Right kidney (tissue), 1 donor: ENCODE measurements around the gene RASGRF1.
A peak's percentile ranks its signal among the peaks of the same experiment; 100 is the strongest.

ENCODE experiments used
- DNase-seq: peaks from one replicate; pipeline ENCODE4 v3.0.0-alpha.2; 2016

RASGRF1 gene

DNA sequence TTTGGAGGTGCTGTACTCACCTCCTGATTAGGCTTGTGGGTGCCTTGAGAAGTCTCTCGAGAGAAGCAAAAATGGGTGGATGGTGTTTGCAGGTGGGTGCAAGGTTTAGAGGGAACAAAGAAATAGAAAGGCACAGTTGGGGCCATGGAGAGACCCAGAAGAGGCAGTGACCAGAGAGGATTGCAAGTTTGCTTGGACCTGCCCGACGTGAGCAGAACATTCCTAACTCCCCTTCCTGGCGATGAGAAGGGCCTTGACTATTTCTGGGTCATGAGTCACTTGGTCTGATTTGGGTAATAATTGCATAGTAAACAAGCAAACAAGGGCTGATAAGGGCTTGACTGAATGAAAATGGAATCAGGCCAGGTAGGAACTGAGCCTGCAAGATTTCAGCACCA is 138.7 kb downstream of the RASGRF1 start:
- no peak for DNase-seq

DNA sequence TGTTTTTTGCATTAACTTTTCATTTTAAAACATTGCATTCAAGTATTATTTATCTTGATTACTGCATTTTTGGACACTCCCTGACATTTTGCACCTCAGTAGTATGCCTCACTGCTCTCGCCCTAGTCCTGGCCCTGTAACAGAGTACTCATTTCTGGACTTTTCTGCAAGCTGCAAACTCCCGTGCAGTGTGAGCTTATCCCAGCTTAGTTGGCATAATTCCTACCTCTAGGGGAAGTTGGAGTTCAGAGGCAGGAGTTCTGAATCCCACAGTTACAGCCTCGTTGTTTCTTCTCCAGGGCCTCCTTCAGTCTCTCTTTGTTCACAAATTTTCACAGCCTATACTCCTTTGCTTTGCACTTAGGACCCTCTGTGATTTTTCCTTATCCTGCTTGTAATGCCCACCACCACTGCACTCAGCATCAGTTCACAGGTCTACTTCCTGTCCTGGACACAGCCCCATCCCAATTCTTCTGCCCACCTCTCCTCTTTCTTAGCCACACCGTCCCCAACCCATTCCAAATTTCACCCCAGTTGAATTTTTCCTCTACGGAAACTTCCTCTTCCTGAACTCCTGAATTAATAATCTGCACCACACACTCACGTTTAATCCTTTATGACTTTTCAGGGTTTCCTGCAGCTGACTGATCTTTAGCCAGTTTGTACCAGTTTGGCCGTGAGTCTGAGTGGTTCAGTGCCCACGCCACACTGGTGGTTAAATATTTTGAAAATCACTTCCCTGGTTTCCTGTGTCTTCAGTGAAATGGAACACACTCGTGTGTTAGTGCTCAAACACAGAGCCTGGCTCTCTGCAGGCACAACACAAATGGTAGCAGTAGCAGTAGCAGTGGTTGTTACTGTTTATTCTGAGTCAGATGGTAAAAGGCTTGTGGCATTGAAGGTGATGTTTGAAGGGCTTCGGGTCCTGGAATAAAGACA is 139.4 kb downstream of the RASGRF1 start:
- peak; percentile 27 for DNase-seq

DNA sequence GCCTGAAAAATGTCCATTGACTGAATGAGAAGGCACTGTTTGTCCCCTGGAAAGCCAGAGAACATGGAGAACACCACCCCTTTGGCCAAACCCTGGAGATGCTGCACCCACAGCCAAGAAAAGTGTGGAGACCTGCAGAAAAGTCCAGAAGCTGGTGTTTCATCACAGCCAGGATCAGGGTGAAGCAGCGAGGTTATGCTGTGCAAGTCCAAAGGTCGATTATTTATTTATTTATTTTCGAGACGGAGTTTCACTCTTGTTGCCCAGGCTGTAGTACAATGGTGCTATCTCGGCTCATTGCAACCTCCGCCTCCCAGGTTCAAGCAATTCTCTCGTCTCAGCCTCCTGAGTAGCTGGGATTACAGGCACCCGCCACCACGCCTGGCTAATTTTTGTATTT is 140.2 kb downstream of the RASGRF1 start:
- DNase-seq: no peak

DNA sequence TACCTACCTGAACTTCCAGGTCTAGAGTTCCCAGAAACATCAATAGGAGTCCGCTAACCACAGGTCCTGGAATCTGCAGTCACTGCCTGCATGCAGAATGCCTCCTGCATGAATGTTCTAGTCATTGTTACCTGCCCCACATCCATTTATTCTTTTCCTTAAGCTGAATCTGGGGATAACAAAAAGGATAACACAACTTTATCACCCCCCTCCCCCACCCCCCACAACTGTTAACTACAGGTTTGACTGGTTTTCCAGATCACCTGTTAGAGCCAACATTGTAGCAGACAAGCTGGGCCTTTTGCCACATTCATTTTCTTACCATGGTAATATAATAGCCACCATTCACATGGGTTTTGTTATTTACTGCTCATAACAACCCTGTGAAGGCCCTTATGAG is 141.1 kb downstream of the RASGRF1 start:
- DNase-seq: no peak

DNA sequence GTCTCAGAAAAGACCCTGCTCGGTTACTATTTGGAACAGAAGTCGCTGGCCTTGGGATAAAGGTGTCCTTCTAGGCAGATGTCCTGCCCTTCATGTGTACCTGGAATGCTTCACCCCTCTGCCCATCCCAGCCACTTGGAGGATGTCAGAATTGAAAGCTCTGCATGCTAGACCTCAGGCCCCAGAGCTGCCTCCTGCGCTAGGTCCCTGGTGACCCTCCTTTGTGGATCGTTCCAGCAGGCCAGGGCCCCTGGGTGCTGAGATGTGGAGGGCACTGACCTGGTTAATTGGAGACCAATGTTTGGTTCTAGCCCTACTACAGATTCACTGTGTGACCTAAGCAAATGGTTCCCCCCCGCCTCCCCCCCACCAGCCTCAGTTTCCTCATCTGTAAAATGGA is 143.1 kb downstream of the RASGRF1 start:
- no peak for DNase-seq

DNA sequence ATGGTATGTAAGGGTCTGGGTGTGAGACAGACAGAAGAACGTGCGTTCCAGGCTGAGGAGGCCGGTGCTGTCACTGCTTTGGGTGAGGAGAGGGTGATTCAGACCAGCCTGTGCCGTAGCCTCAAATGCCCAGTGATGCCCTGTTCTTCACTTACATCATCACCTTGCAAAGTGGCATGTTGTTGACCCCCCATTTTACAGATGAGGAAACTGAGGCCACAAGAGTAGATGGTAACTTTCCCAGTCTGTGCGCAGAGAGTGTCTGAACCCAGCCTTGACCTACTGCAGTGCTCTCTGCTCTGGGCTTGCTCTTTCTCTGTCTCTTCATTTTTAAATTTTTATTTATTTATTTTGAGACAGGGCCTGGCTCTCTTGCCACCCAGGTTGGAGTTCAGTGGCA is 144.1 kb downstream of the RASGRF1 start:
- DNase-seq: no peak

DNA sequence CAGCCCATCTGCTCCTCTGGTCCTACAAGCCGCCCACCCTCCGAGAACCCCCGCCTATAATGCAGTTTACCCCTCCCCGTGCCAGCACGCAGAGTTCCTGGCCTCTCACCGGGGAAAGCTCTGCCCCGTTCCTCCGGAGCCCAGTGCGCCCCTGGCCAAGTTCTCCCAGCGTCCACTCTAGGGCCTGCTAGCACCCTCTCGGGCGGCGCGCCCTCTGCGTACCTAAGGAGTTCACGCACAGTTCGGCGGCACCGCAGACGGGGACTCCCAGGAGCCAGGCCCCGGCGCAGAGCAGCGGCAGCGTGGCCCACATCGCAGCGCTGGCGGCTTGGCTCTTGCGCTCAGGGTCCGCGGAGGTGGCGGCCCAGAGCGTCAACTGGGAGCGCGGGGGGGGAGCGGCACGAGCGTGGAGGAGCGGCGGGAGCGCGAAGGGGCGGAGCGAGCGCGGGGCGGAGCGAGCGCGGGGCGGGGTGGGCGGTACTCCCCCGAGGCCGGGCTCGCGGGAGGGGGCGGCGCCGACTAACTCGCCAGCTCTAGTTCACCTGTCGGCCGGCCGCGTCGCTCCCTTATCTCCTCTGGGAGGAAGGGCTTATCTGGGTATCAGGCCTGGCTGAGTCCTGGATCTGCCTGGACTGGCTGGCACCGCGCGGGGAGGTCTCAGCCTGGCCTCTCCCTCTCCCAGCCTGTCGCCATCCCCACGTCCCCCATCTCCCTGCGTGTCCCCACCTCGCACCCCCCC is 145.7 kb downstream of the RASGRF1 start, which contains the start of gene CTSH:
CTSH (minus strand) TSS at position 378 of the 739 bp plus-strand sequence; CDS start at position 313, 65 bp downstream.
- DNase-seq: peak; percentile 79

DNA sequence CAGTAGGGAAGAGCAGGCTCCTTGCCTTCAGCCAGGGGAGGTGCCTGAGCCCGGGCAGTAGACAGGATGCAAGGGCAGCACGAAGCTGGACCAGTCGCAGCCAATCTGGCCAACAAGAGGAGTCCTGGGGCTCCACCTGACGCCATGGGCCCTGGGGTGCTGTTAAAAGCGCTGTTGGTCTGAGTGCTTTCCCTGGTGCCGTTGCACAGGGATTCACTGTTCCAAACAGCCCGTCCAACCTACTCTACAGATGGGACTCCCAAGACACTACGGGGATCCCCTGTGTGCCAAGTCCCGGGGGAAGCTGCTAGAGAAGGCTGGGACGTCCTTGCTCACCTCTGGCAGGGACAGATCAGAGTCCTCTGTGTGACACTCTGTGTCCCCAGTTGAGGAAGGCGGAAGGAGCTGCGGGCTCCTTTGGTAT is 146.4 kb downstream of the RASGRF1 start:
- no peak for DNase-seq

DNA sequence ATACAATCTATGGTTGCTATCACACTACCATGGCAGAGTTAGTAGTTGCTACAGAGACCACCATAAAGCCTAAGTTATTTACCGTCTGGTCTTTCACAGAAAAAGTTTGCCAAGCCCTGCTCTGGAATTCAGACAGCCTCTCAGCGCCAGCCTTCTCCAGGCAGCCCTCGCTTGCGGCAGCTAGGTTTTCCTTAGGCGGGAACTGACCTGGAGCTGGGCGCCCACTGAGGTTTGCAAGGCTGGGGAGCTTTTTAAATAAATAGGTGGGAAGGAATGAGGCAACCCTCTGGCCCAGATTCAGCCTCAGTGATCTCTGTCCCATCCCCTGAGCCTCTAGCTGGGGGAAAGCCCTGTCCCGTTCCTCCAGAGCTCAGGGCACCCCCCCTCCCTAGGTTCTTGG is 146.9 kb downstream of the RASGRF1 start:
- peak; percentile 22 for DNase-seq

DNA sequence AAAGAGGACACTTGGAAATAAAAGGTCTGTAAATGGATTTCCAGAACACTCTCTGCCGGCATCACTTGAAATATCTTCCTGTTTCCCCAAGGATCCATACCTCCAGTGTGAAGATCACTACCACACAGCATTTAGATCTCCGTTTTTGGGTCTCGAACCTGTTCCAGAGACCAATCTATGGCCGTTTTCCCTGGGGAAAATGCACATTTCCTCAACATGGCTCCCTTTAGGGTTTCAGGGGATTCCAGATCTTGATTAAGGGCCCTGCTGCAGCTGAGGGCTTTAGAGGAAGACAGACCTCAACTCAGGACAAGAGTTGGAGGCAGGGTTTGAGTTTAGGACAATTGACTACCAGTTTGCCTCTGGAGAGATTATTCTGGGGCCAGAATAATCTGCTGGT is 147.8 kb downstream of the RASGRF1 start:
- DNase-seq: no peak

DNA sequence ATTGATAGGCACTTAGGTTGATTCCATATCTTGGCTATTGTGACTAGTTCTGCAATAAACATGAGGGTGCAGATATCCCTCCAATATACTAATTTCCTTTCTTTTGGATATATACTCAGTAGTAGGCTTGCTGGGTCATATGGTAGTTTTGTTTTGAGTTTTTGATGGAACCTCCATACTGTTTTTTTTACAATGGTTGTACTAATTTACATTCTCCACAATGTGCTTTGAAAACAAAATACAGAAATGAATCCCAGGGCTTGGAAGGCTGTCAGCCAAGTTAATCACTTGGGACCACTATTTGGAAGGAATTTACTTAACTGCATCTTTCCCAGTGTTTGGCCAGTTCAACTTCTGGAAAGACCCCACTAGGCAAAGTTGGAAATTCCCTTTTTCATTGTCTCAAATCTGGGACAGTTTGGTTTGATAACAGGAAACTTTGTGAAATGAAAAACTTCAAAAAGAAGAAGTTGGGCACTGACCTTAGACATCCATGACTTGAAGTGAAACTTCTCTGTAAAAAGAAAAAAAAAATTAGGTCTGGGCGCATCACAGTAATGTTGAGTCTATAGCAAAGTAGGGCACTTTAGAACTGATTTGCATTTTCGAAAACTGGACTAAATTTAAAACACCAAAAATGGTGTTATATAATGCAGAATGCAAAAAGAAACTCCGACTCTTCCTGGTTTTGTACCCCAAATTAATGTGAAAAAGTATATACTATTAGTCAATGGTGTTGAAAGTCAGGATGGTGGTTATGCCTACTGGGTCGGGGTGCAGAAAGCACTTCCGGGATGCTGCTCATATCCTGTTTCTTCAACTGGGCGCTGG is 151.7 kb downstream of the RASGRF1 start:
- DNase-seq: no peak

DNA sequence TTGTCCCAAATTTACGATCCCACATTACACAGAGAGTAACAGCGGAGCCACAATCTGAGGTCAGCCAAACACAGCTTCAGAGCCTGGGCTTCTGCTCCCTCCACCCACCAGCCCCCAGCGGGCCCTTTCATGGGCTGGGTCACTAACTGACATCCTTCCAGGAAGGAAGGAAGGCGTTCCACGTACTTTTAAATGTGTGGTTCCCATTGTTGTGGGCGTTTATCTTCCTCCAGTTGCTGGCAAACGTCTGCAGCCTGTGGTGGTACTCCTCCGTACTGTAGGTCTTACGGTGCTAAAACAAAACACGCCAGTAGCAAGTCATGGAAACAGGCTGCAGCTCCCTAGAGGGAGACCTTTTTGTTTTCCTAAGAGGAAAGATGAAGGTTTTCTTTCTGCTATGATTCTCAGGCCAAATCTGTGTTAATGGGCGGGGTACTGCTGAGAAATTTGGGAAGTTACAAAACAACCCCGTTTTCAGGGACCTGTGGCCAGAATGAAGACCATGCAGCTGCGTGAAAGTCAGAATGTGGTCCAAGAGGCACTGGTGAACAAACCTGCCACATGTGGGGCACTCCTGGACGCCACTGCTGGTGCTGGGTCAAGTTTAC is 153.3 kb downstream of the RASGRF1 start:
- no peak for DNase-seq

DNA sequence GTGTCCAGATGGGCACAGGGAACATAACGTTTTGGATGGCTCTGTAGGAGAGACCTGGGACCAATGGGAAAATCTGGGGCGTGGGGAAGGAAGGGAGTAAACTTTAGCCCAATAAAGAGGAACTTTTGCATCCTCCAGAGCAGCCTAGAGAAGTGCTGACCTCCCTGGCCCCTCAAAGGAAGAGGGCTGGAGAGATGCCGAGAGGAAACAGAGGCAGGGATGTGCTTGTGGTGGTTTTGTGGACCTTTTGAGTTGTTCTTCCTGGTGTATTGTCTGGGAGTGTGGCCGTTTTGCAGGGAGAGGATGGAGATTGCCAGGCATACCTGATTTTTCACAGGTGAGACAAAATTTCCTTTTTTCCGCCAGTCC is 155.9 kb downstream of the RASGRF1 start:
- no peak for DNase-seq

DNA sequence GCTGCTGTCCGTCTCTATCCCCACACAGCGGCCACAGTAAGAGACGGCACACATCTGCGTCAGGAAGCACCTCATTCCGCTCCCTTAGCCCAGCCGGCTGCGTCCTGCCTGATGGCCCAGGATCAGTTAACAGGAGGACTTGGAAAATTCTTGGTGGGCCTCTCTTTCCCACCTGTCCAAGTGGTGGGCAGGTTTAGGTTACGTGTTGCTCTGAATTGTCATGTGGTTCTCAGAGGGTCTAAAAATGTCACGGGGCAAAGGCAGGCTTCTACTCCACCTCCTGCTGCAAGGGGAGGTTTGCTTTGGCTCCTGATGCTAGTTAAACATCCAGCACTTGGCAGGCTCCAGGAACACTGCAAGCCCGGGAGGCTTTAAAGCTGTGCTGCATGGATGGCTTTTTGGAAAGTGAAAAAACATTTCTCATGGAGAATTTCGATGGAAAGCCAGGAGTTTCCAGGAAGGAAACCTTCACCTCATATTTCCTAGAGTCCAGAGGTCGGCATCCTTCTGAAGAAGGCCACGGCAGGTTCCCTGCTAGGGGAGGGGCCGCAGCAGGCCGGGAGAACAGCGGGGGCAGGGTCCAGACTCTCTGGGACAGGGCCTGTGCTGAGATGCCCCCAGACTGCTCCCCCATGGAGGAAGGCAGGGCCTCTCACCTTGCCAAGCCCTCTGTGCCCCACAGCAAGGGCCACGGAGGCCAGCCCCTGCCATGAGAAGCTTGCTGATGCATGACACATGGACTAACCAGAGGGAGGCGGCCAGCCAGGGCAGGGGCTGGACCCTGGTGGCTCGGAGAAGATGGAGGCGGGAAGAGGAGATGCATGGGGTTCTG is 156.5 kb downstream of the RASGRF1 start:
- peak; percentile 55 for DNase-seq

DNA sequence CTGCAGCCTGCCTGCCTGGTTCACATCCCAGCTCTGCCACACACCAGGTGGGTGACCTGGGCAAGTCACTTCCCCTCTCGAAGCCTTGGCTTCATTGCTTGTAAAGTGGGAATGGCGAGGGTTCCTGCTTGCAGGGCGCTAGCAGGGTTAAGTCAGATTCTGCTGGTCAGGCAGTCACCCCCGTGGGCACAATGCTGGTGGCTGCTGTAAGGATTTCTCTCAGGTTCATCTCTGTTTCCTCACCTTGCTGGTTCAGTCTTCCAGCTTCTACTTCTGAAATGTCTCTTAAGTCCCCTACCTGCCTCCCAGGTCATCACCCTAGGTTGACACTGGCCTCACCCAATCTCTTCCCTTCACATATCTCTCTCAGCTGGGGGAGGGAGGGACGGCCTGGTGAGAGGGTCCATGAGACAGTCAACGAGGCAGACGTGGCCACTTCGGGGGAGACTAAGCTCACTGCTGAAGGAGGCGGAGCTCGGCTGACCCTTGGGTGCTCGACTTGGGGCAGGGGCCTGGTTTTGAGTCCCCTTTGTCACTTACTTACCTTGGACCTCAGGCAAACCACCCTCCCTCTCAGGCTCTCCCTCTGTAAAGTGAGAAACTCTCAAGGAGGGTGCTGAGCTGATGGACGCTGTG is 157.3 kb downstream of the RASGRF1 start:
- no peak for DNase-seq

DNA sequence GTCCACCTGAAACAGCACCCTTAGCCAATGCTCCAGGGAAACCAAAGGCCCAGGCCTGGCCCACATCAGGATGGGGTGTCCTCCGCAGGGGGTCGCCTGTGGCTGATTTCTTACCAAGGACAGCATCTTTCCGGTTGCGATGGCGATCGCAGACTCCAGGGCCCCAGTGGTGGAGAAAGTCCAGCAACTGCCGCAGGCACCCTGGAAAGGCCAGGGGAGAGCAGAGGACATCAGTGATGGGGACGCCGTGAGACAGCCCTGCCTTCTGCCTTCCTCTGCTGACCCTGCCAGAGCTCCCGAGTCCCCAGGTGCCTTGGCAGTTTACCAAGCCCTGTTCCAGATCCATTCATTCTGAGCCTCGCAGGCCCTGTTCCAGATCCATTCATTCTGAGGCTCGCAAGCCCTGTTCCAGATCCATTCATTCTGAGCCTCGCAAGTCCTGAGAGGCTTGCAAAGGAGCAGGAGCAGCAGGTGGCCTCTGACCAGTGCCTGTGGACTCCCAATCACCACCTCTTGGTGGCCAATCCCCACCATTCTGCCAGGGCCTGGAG is 158.2 kb downstream of the RASGRF1 start:
- no peak for DNase-seq

DNA sequence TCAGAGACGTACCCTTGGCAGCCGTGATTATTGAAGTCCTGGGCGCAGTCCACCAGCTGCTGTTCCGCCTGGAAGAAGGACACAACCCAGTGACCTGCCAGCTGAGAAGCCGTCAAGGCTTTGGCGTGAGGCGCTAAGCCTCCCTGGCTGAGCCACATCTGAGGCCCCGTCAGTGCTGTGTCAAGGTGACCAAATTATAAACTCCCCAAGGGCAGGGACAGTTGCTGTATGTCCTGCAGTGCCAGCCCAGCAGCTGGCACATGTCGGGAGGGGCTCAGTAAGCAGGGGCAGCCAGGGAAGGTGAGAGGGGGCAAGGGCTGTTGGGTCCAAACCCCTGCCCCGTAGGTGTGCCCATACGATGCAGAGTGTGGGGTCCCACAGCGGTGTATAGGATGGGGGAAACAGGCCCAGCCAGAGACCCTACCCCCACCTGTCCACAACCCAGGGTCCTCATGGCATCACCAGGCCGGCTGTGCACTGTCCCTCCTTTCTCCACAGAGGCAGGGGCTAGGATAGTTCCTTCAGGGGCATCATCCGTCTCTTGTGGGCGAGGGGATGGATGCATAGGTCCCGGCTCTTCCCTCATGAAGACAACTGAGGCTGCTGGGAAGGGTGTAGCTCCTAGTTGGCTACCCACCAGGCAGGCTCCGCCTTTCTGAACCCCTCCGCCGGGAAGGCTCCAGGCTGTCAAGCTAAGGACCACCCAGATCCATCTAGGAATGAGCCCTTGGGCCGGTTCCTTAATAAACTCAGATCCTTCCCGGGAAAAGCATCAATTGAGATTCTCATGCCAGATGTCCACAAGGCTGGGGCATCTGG is 158.9 kb downstream of the RASGRF1 start:
- no peak for DNase-seq

DNA sequence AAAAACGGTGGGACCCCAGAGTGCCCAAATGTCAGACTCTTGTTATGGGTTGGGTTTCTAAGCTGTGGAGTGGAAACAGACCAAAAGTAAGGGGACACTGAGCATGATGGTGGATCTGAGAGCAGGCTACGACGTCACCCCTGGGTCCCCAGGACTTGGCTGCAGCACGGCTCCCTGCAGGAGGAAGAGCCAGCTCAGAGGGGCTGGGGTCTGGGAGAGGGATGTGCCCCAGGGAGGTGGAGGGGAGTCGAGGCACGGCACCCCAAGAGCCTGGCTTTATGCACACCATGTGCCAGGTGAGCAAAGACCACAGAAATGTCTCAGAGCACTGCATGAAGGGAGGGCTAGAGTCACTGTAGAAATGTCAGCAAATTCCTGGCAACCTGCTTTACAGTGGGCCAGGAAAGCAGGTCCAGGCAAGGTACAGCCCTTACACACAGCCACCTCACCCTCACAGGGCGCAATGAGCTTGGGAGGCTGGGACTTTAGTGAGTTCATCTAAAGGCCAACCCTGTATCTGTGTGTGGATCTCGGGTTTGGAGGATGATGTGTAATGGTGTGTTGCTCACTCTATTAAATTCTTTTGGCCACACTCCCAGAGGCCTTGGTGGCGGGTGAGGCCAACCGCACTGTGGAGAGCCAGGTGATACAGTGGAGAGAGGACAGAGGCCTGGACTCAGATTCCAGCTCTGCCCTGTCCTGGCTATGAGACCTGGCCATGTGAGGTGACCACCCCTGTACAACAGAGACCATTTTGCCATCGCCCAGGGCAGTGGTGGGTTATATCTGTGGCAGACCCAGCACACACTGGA is 159.8 kb downstream of the RASGRF1 start:
- DNase-seq: peak; percentile 25
